Cardiac fibroblast (primary cell): ENCODE measurements around the gene TENT5C.

Experiments
- DNase-seq, 2 donors: peaks; one replicate each; pipeline versions ENCODE4 v3.0.0 to v3.0.0-alpha.2; 2010; ENCODE audit warnings: low read depth in 2 of 2
- H3K4me3 ChIP-seq, 2 donors: replicated peaks in 1 of 2; 1 replicate in 1 of 2; 2 replicates in 1 of 2; pipeline ENCODE4 v1.5.1; 2011; ENCODE audit warnings: low read depth in 2 of 2, low read length in 2 of 2, mild to moderate bottlenecking in 2 of 2, moderate library complexity in 1 of 2
- TF ChIP-seq, protein P1 (sequence below): IDR thresholded peaks from one replicate; pipeline ENCODE4 v1.5.1; 2011; ENCODE audit warnings: low read depth, mild to moderate bottlenecking, low read length, inconsistent platforms

The TENT5C gene

DNA sequence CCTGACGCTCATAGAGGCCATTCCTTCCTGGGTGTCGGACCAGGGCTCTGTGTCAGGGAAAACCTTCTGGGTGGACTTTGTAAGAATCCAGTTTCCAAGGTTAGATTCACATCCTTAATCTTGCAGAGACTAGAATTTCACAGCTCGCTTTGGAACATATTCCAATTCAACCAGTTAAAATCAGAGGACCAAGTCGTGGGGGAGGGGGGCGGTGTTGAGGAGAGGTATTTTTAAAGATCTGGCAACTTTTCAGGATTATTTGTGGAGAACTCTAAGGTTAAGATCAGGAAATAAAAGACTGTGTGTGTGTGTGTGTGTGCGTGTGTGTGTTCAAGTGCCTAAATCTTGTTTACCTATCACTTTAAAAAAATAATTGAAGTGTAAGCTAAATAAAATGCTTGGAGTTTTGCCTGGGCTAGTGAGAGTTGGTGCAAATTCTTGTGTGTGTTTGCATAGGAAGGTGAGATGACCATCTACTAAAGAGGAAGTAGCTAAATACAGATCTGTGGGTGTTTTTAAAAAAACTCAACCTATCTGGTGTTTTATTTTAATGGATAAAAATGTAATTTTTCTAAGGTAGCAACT, 21.8 kb downstream of the TENT5C start:
- no peak for DNase-seq
- H3K4me3 ChIP-seq = no peak overlapping the region
- TF ChIP-seq, protein P1, sequence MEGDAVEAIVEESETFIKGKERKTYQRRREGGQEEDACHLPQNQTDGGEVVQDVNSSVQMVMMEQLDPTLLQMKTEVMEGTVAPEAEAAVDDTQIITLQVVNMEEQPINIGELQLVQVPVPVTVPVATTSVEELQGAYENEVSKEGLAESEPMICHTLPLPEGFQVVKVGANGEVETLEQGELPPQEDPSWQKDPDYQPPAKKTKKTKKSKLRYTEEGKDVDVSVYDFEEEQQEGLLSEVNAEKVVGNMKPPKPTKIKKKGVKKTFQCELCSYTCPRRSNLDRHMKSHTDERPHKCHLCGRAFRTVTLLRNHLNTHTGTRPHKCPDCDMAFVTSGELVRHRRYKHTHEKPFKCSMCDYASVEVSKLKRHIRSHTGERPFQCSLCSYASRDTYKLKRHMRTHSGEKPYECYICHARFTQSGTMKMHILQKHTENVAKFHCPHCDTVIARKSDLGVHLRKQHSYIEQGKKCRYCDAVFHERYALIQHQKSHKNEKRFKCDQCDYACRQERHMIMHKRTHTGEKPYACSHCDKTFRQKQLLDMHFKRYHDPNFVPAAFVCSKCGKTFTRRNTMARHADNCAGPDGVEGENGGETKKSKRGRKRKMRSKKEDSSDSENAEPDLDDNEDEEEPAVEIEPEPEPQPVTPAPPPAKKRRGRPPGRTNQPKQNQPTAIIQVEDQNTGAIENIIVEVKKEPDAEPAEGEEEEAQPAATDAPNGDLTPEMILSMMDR = no peak

DNA sequence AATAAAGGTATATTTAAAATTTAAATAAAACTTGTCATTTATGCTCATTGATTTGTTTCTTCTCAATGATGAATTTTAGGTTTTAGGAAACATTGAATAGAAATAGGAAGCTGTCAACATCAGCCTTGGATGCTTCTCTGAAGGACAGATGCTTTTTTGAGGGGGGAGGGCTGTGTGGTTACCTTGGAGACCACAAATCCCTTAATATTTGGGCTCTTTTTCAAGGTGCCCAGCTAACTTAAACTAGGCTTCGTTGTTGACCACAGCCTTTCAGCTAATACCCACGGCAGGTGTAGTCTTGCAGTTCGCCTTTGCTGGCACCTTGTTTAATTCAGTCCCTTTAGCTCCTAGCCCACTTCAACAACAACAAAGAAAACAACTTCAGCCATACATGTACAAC, 22.5 kb downstream of the TENT5C start:
- DNase-seq = no peak
- TF ChIP-seq, protein P1 = no peak
- no peak overlapping the region for H3K4me3 ChIP-seq

DNA sequence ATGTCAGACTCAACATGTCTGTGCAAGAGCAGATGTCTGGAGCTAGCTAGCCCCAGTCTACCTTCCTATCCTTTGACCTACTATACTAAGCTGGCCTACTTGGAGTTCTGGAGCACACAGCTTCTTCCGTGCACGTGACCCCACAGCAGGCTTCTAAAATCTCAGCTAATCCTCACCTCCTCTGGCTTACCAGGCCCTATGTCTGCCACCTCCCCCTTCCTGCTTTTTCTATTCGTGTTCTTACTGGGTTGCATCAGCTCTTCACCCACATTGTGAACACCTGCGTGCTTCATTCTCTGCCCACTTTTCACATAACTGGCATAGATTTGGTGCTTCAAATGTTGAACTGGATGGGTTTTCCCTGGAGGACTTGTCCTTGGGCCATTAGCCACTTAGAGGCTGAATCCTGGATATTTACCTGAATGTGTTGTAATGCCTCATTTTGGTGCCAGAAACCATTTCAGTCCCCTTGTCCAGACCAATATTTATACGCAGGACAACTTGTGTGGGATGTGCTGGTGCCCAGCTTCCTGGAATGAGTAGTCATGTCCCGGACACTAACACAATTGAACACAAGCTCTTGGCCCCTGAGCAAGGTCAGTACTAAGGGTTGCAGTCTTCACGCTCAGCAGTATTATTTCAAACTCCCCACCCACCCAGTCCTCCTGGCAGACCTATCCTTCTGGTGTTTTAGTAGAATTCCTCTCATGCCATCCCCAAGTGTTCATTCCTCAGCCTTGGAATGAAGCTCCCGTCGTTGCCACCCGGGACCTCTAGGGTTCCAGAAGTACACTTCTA, 24.0 kb downstream of the TENT5C start:
- DNase-seq = no peak
- TF ChIP-seq, protein P1 = no peak

DNA sequence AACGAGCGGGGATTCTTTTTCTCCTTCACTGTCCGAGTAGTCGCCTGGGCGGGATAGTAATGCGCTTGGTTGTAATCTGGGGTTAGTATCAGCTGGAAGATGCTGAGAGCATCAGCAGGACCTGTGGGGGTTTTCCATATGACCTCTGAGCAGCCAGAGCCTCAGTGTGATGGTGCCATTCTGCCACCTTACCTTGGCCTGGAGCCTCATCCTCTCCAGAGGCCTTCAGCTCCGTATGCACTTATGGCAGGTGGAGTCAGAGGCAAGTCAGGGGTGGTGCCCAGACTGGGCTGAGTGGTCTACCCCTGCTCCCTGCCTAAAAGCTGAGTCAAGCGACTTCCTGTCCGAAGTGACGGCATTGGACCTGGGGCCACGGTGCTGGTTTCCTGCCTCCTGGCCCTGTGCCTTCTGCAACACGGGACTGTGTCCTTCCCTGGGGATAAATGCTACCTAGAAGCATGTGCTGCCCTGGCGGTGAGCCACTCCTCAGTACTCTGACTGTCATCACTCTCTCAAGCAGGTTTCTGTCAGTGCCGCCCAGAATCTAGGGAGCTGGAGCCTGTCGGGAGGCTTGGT, 24.7 kb downstream of the TENT5C start:
- TF ChIP-seq, protein P1 = no peak
- DNase-seq = no peak

More for the DNA sequence above, 24.0 kb downstream of the TENT5C start:
- no peak overlapping the region for H3K4me3 ChIP-seq

DNA sequence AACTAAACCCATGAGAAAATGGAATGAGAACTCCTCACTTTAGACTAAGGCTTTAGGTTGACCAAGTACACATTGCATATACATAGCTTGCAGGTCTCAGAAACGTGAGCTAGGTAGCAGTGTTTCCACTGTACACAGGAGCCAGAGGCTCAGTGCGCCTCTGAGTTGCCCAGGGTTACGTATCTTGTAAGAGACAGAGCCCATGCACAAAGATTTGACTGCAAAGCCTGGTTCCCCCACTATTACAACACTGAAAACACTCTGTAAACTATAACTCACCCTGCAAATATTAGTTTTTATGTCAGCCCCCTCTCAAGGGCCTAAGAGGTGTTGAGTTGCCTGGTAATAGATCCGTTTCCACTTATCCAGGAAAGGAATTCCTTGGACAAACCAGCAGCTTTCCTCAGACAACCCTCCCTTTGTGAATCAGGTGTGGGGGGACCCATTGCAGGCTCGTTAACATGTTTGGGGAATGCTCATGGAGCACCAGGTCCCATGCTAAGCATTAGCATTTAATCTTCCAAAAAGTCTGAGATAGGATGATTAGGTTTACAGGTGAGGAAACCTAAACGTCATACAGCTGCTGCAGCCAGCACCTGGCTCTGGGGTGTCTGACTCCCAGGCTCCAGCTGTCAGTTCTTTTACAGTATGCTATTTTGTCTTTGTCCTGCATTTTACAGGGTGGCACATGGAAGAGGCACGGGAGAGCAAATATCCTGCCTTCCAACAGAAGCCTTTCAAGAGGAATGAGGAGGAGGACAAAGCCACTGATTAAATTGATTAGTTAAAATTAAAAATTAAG, 25.7 kb downstream of the TENT5C start:
- no peak overlapping the region for H3K4me3 ChIP-seq
- no peak for DNase-seq
- TF ChIP-seq, protein P1 = no peak

More for the DNA sequence above, 24.7 kb downstream of the TENT5C start:
- H3K4me3 ChIP-seq = no peak overlapping the region

DNA sequence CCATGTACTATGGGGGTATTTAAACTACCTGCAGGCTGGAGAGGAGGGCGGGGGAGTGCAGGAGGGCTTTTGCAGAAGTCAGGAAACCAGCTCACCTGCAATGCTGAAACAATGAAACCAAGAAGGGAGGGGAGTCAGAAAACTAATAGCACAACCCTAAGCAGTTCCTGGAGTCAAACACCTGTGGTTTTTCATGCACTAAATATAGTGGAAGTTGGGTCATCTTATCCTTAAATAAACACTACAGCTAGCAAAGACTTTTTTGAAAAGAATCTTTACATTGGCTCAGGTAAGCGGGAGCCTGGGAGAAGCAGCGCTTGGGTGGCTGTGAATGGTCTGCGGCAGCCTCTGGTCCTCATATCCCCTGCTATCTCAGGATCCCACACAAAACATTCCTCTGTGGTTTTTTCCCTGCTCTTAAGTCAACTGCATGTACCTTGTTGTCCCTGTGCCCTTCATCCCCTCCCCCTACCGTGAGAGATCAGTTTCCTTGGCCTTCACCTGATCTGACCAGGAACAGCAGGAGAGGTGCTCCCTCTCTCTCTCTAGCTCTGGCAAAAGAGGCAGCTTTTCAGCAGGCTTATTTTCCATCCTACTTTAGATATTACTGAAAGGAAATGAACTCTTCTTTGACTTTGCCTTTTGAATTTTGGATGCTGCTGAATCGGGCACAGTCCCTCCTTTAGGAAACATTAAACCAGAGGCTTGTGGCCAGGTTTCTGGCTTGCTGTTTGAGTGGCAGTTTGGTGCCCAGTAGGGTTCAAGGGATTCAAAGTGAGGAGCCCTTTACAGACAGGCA, 26.6 kb downstream of the TENT5C start:
- no peak overlapping the region for H3K4me3 ChIP-seq
- DNase-seq = no peak
- TF ChIP-seq, protein P1 = no peak
